Activated naive CD8-positive, alpha-beta T cell treated with anti-CD3 and anti-CD28 coated beads, Interleukin-2, amount 50 U/mL, for 16 hours (primary cell): ENCODE measurements around the gene IGSF21.

ENCODE experiments used
- DNase-seq: peaks from one replicate; pipeline ENCODE4 v3.0.0-alpha.2; 2020; ENCODE audit warnings: low read depth, low spot score

IGSF21 gene

GRCh38 chr1:18175530-18176377 is 68.2 kb downstream of the IGSF21 start:
- no peak for DNase-seq

GRCh38 chr1:18176619-18177018 is 69.0 kb downstream of the IGSF21 start:
- DNase-seq: no peak

- no peak for DNase-seq
Measured at GRCh38 chr1:18178111-18178510, 70.5 kb downstream of the IGSF21 start.

- DNase-seq: no peak
Measured at GRCh38 chr1:18179009-18179408, 71.4 kb downstream of the IGSF21 start.

- no peak for DNase-seq
Measured at GRCh38 chr1:18182398-18183160, 75.0 kb downstream of the IGSF21 start.

- DNase-seq: no peak
Measured at GRCh38 chr1:18183533-18183932, 75.9 kb downstream of the IGSF21 start.

- DNase-seq: no peak
Measured at GRCh38 chr1:18187054-18187453, 79.5 kb downstream of the IGSF21 start.

GRCh38 chr1:18188820-18189517 is 81.4 kb downstream of the IGSF21 start:
- no peak for DNase-seq

- DNase-seq: no peak
Measured at GRCh38 chr1:18190598-18190997, 83.0 kb downstream of the IGSF21 start.

GRCh38 chr1:18191037-18191436 is 83.4 kb downstream of the IGSF21 start:
- no peak for DNase-seq

- DNase-seq: no peak
Measured at GRCh38 chr1:18191481-18192155, 84.0 kb downstream of the IGSF21 start.

GRCh38 chr1:18192182-18192581 is 84.6 kb downstream of the IGSF21 start:
- no peak for DNase-seq

- DNase-seq: no peak
Measured at GRCh38 chr1:18192974-18193373, 85.4 kb downstream of the IGSF21 start.

- no peak for DNase-seq
Measured at GRCh38 chr1:18197299-18197698, 89.7 kb downstream of the IGSF21 start.

- DNase-seq: no peak
Measured at GRCh38 chr1:18198260-18198659, 90.7 kb downstream of the IGSF21 start.

- no peak for DNase-seq
Measured at GRCh38 chr1:18199462-18199861, 91.9 kb downstream of the IGSF21 start.

- DNase-seq: no peak
Measured at GRCh38 chr1:18200136-18200717, 92.6 kb downstream of the IGSF21 start.

GRCh38 chr1:18200918-18201317 is 93.3 kb downstream of the IGSF21 start:
- DNase-seq: no peak

- DNase-seq: no peak
Measured at GRCh38 chr1:18201997-18202719, 94.6 kb downstream of the IGSF21 start.

- DNase-seq: no peak
Measured at GRCh38 chr1:18203645-18204044, 96.0 kb downstream of the IGSF21 start.

- no peak for DNase-seq
Measured at GRCh38 chr1:18204575-18204974, 97.0 kb downstream of the IGSF21 start.
